ENCODE results near the gene MSANTD1.

- TF ChIP-seq POLR2A (IDR thresholded peaks at IDR 0.05) (no peak), CTCF (IDR thresholded peaks at IDR 0.05) (no peak), POLR2AphosphoS5 (IDR thresholded peaks at IDR 0.05) (no peak), EP300 (IDR thresholded peaks at IDR 0.05; ENCODE audit: low read depth) (no peak)
These were observed 8.7 kb upstream of the MSANTD1 start for GRCh38 chr4:3239998-3240920.
